HL-60 (cell line): Measurements from ENCODE around the gene PNISR.

ENCODE experiments used
- DNase-seq, 2 experiments: peaks; one replicate each; pipeline ENCODE4 v3.0.0-alpha.2; 2010 to 2020; ENCODE audit warnings: low read depth in 1 of 2, low spot score in 1 of 2
- H3K27ac ChIP-seq: fragments of 250-450 bp; sonication (Bioruptor Pico); replicated peaks from 2 replicates; pipeline ENCODE4 v1.5.1; 2020; ENCODE audit warnings: mild to moderate bottlenecking, moderate library complexity
- H3K27me3 ChIP-seq: fragments of 250-450 bp; sonication (Bioruptor Pico); 2 replicates; pipeline ENCODE4 v1.5.1; 2021; ENCODE audit warnings: mild to moderate bottlenecking, moderate library complexity; ENCODE audit not compliant: insufficient read depth, poor library complexity, severe bottlenecking
- H3K4me3 ChIP-seq: replicated peaks from 2 replicates; pipeline ENCODE4 v1.5.1; 2011; ENCODE audit warnings: mild to moderate bottlenecking, control low read depth, low read length; ENCODE audit not compliant: insufficient read depth
- CTCF ChIP-seq: IDR thresholded peaks from one replicate; pipeline ENCODE4 v1.5.1; 2011; ENCODE audit warnings: low read length, control low read depth, inconsistent platforms; ENCODE audit not compliant: insufficient read depth
- GABPA ChIP-seq: IDR thresholded peaks from 2 replicates; pipeline ENCODE4 v1.6.1; 2012; ENCODE audit warnings: low read depth
- POLR2AphosphoS5 ChIP-seq: IDR thresholded peaks from 2 replicates; pipeline ENCODE4 v1.6.1; 2012; ENCODE audit warnings: low read depth
- SPI1 ChIP-seq: IDR thresholded peaks from 2 replicates; pipeline ENCODE4 v1.6.1; 2012; ENCODE audit warnings: low read depth, mild to moderate bottlenecking, borderline replicate concordance
- TF ChIP-seq, protein P1 (sequence below): IDR thresholded peaks from 2 replicates; pipeline ENCODE4 v1.6.1; 2012; ENCODE audit warnings: low read depth; ENCODE audit not compliant: insufficient replicate concordance

PNISR gene

DNA sequence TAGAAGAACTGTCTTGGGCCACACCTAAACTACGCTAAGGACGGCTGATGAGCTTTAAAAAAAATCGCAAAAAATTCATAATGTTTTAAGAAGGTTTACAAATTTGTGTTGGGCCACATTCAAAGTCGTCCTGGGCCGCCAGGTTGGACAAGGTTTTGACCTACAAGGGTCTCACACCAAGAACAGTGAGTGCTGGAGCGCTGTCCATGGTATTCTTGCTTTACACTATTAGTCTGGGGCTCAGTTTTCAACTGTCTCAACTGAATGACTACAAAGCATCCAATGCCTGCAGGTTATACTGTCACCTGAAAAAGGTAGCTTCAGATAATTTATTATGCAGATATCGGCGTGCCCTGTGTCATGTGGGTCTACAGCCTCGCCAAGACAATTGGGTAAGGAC is 72.0 kb downstream of the PNISR start:
- Histone ChIP-seq H3K27me3 (peaks cover 23% of the 10 kb centered on the region), H3K4me3 (no peak overlapping the region), H3K27ac (no peak overlapping the region)
- DNase-seq: no peak
- TF ChIP-seq, protein P1, sequence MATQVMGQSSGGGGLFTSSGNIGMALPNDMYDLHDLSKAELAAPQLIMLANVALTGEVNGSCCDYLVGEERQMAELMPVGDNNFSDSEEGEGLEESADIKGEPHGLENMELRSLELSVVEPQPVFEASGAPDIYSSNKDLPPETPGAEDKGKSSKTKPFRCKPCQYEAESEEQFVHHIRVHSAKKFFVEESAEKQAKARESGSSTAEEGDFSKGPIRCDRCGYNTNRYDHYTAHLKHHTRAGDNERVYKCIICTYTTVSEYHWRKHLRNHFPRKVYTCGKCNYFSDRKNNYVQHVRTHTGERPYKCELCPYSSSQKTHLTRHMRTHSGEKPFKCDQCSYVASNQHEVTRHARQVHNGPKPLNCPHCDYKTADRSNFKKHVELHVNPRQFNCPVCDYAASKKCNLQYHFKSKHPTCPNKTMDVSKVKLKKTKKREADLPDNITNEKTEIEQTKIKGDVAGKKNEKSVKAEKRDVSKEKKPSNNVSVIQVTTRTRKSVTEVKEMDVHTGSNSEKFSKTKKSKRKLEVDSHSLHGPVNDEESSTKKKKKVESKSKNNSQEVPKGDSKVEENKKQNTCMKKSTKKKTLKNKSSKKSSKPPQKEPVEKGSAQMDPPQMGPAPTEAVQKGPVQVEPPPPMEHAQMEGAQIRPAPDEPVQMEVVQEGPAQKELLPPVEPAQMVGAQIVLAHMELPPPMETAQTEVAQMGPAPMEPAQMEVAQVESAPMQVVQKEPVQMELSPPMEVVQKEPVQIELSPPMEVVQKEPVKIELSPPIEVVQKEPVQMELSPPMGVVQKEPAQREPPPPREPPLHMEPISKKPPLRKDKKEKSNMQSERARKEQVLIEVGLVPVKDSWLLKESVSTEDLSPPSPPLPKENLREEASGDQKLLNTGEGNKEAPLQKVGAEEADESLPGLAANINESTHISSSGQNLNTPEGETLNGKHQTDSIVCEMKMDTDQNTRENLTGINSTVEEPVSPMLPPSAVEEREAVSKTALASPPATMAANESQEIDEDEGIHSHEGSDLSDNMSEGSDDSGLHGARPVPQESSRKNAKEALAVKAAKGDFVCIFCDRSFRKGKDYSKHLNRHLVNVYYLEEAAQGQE: peak; percentile 93
- TF ChIP-seq POLR2AphosphoS5: no peak

DNA sequence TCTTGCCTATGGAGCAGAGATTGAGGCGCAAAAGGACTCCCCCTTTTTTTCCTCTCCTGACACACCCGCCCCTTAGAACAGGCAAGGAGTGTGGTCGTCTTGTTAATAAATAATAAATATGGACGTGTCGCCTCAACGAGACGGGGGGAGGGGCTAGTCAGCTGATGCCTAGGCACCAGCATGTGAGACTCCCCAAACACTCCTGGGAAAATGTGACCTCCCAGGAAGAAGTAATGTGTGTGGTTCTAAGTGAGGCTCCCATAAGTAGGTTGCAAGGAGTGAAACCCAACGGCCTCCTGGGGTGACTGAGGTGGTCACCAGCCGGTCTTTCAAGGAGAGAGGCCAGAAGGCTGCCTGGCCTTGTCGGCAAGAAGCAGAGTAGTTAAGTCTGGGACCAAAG is 74.5 kb downstream of the PNISR start:
- DNase-seq: no peak
- Histone ChIP-seq H3K4me3 (no peak overlapping the region), H3K27ac (no peak overlapping the region), H3K27me3 (peaks cover 35% of the 10 kb centered on the region)
- TF ChIP-seq SPI1 (no peak), GABPA (no peak), CTCF (no peak), POLR2AphosphoS5 (no peak)
- TF ChIP-seq, protein P1: no peak

DNA sequence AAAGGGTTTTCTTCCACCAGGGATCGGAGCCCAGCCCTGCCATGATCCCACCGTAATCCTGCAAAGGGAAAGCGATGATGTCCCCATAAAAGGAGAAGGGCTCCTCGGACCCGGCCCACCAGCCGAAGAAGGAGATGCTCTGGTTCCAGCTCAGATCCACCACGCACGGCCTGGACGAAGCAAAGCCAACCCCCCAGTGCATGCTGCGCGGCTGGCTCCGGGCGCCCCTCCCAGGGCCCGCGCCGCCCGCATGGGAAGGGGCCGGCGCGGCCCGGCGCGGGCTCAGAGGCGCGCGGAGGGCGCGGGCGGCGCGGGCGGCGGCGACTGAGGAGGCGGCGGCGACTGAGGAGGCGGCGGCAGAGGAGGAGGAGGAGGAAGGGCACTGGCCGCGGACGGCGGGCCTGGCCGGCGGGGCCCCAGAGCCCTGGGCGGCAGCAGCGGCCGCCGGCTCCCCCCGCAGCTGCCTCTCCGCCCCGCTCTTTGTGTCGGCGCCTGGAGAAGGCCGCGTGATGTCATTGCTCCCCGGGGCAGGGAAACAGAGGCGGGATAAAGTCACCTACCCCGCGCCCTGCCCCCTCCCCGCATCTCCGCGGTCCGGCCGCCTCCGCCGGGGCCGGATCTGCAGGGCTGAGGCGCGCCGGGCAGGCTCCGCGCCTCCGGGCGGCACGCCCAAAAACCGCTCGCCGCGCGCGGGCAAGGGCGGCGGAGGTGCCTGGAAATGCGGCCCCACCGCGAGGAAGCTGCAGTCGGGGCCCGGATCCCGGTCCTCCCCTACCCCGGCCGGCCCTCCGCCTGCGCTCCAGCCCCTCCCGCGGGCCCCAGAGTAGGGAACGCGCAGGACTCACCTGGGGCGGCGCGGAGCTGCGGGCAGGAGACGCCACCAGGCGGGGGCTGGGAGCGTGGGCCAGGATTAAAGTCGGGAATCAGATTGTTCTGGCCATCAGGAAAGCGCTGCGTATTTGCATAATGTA is 75.7 kb downstream of the PNISR start, which contains the start of gene FAXC:
Gene FAXC, minus strand, starts transcription at position 504 of the 971 bp plus-strand sequence. Its CDS starts 302 bp downstream, at position 202.
- DNase-seq: no peak
- TF ChIP-seq CTCF (no peak), POLR2AphosphoS5 (no peak), GABPA (no peak), SPI1 (no peak)
- TF ChIP-seq, protein P1: no peak
- Histone ChIP-seq H3K4me3 (peak within 1 kb of the TSS; percentile 33), H3K27me3 (peaks cover 46% of the 10 kb centered on the region), H3K27ac (no peak within 1 kb of the TSS)
